Measurements from ENCODE around the gene CLASRP.

GRCh38 chr19:45071969-45072790 is 33.3 kb downstream of the CLASRP start:
- TF ChIP-seq POLR2A (IDR thresholded peaks at IDR 0.05; ENCODE audit: low read length), result no peak
- TF ChIP-seq GATA1 (IDR thresholded peaks at IDR 0.05; ENCODE audit: low read depth, low read length), result no peak

All from erythroblast (primary cell).